ENCODE results near the gene PDS5B.

DNA sequence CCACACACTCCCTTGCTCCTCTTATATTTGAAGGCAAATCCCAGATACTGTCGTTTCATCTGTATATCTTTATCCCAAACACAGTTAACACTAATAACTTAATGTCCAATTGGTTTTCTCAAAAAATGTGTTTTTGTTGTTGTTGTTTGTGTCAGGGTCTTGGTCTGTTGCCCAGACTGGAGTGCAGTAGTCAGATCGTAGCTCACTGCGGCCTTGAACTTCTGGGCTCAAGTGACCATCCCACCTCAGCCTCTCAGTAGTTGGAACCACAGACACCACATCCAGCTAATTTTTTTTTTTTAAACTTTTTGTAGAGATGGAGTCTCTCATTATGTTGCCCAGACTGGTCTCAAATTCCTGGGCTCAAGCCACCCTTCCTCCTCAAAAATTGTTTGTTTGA is 137.7 kb downstream of the PDS5B start:
- no peak for TF ChIP-seq POLR2A (IDR thresholded peaks at IDR 0.05)
- TF ChIP-seq, protein P1, sequence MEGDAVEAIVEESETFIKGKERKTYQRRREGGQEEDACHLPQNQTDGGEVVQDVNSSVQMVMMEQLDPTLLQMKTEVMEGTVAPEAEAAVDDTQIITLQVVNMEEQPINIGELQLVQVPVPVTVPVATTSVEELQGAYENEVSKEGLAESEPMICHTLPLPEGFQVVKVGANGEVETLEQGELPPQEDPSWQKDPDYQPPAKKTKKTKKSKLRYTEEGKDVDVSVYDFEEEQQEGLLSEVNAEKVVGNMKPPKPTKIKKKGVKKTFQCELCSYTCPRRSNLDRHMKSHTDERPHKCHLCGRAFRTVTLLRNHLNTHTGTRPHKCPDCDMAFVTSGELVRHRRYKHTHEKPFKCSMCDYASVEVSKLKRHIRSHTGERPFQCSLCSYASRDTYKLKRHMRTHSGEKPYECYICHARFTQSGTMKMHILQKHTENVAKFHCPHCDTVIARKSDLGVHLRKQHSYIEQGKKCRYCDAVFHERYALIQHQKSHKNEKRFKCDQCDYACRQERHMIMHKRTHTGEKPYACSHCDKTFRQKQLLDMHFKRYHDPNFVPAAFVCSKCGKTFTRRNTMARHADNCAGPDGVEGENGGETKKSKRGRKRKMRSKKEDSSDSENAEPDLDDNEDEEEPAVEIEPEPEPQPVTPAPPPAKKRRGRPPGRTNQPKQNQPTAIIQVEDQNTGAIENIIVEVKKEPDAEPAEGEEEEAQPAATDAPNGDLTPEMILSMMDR (IDR thresholded peaks at IDR 0.05 in 4 of 5, conservative IDR thresholded peaks at IDR 0.05 in 1 of 5) = no peak

All from gastrocnemius medialis (tissue), 4 donors.